ENCODE results near the gene MAFF. TPM values are rescaled to one million over a fixed set of nuclear protein-coding genes. Genes with fewer than 3 reads are reported as not detected.

The MAFF gene
- total RNA-seq, 1 experiment from 2014 or later, result 5.8 TPM

- Histone ChIP-seq H2BK5ac (ENCODE audit: insufficient read length, low read length) (no peak overlapping the region), H3K56ac (ENCODE audit: insufficient read length, low read depth, low read length) (no peak overlapping the region), H2BK15ac (ENCODE audit: low read depth, low read length) (no peak overlapping the region), H4K20me1 (ENCODE audit: control insufficient read depth, insufficient read depth, insufficient read length) (no peaks in the 10 kb centered on the region), H3K23ac (ENCODE audit: insufficient read length, low read depth, low read length) (no peak overlapping the region), H3K79me2 (ENCODE audit: insufficient read depth, low read length) (no peaks in the 10 kb centered on the region; the same call in 1 of the 2 replicates), H4K91ac (ENCODE audit: insufficient read length, low read depth, low read length) (no peak overlapping the region), H3T11ph (ENCODE audit: low read length) (no peak overlapping the region), H3K4me1 (ENCODE audit: insufficient read depth, low read length) (no peaks in the 10 kb centered on the region; the same call in 1 of the 2 replicates), H2BK12ac (ENCODE audit: insufficient read length, low read depth, low read length) (no peak overlapping the region), H3K27me3 (ENCODE audit: insufficient read depth, low read length) (no peaks in the 10 kb centered on the region), H2AFZ (ENCODE audit: low read length) (no peak overlapping the region), H3K27ac (ENCODE audit: insufficient read length, low read depth, low read length) (no peak overlapping the region), H3K18ac (ENCODE audit: insufficient read length, low read depth, low read length) (peak overlapping the region; percentile 7), H3K9me3 (ENCODE audit: control insufficient read depth, low read depth, low read length) (no peaks in the 10 kb centered on the region), H3K4me2 (ENCODE audit: insufficient read depth, insufficient read length, low read length) (peak overlapping the region; percentile 84), H3K9ac (ENCODE audit: extremely low read depth, insufficient read length, low read length) (no peak overlapping the region), H2BK20ac (ENCODE audit: low read depth, low read length, poor library complexity, severe bottlenecking) (no peak overlapping the region), H3K4ac (ENCODE audit: low read depth, low read length) (no peak overlapping the region), H3K79me1 (ENCODE audit: insufficient read depth, low read depth, low read length, poor library complexity, severe bottlenecking) (no peaks in the 10 kb centered on the region), H3K23me2 (ENCODE audit: insufficient read length, low read depth, low read length, poor library complexity, severe bottlenecking) (peaks cover 15% of the 10 kb centered on the region), H3K14ac (ENCODE audit: insufficient read depth, low read length) (peak overlapping the region; percentile 62; the same call in 1 of the 2 replicates), H4K5ac (ENCODE audit: insufficient read length, low read depth, low read length) (no peak overlapping the region), H4K8ac (replicated peaks; ENCODE audit: insufficient read length, low read depth, low read length) (no peak overlapping the region), H2AK5ac (ENCODE audit: insufficient read length, low read length) (no peak overlapping the region), H2BK120ac (ENCODE audit: low read depth, low read length, poor library complexity, severe bottlenecking) (no peak overlapping the region)
- peak; percentile 75 for DNase-seq
- H3K4me3 Mint-ChIP-seq, result peak overlapping the region; percentile 80 to 90
- WGBS (ENCODE audit: extremely low coverage, insufficient read length, low lambda C conversion rate), result no CpG with 5 or more reads among the region's 19 CpGs
- H3K9me3 Mint-ChIP-seq, result no peaks in the 10 kb centered on the region; a peak in 1 of 5 replicates
- peaks cover 43% of the 10 kb centered on the region for H3K27me3 Mint-ChIP-seq (ENCODE audit: low read depth)
- TF ChIP-seq, protein P1, sequence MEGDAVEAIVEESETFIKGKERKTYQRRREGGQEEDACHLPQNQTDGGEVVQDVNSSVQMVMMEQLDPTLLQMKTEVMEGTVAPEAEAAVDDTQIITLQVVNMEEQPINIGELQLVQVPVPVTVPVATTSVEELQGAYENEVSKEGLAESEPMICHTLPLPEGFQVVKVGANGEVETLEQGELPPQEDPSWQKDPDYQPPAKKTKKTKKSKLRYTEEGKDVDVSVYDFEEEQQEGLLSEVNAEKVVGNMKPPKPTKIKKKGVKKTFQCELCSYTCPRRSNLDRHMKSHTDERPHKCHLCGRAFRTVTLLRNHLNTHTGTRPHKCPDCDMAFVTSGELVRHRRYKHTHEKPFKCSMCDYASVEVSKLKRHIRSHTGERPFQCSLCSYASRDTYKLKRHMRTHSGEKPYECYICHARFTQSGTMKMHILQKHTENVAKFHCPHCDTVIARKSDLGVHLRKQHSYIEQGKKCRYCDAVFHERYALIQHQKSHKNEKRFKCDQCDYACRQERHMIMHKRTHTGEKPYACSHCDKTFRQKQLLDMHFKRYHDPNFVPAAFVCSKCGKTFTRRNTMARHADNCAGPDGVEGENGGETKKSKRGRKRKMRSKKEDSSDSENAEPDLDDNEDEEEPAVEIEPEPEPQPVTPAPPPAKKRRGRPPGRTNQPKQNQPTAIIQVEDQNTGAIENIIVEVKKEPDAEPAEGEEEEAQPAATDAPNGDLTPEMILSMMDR (conservative IDR thresholded peaks at IDR 0.05), result no peak
- no peak overlapping the region for H3K27ac Mint-ChIP-seq
- H3K4me1 Mint-ChIP-seq, result peaks cover 16 to 20% of the 10 kb centered on the region in 2 experiments
- H3K36me3 Mint-ChIP-seq (ENCODE audit: insufficient read depth in 1 of 3, low read depth in 3 of 3), result no peaks in the 10 kb centered on the region
Observed at GRCh38 chr22:38203090-38203810, 1.5 kb downstream of the MAFF start.
